H9 (cell line): ENCODE results near the gene HSPH1. TPM values are rescaled to one million over a fixed set of nuclear protein-coding genes. Genes with fewer than 3 reads are reported as not detected.

Experiments used
- DNase-seq: peaks from one replicate; pipeline ENCODE4 v3.0.0-alpha.2; 2017
- H2AFZ ChIP-seq: one replicate; pipeline ENCODE4 v1.6.1; 2013; ENCODE audit warnings: mild to moderate bottlenecking, low read length, control low read depth, moderate library complexity
- H2AK5ac ChIP-seq: 2 replicates; pipeline ENCODE4 v1.6.1; 2013; ENCODE audit warnings: low read length, control low read depth, mixed read lengths; ENCODE audit not compliant: insufficient read length
- H2BK120ac ChIP-seq: one replicate; pipeline ENCODE4 v1.6.1; 2013; ENCODE audit warnings: low read depth, mild to moderate bottlenecking, low read length, control low read depth, inconsistent platforms; ENCODE audit not compliant: poor library complexity, severe bottlenecking
- H2BK12ac ChIP-seq: 2 replicates; pipeline ENCODE4 v1.6.1; 2013; ENCODE audit warnings: low read length, control low read depth, mixed read lengths, low read depth; ENCODE audit not compliant: insufficient read length
- H2BK15ac ChIP-seq: 2 replicates; pipeline ENCODE4 v1.6.1; 2013; ENCODE audit warnings: low read depth, low read length, control low read depth
- H2BK20ac ChIP-seq: one replicate; pipeline ENCODE4 v1.6.1; 2013; ENCODE audit warnings: low read depth, mild to moderate bottlenecking, low read length, control low read depth, inconsistent platforms; ENCODE audit not compliant: poor library complexity, severe bottlenecking
- H2BK5ac ChIP-seq: 2 replicates; pipeline ENCODE4 v1.6.1; 2013; ENCODE audit warnings: low read length, control low read depth, mixed read lengths; ENCODE audit not compliant: insufficient read length
- H3K14ac ChIP-seq: 2 replicates; pipeline ENCODE4 v1.6.1; 2013; ENCODE audit warnings: low read length, control low read depth; ENCODE audit not compliant: insufficient read depth
- H3K18ac ChIP-seq: 2 replicates; pipeline ENCODE4 v1.6.1; 2013; ENCODE audit warnings: low read depth, mild to moderate bottlenecking, mixed read lengths, low read length, control low read depth; ENCODE audit not compliant: insufficient read length
- H3K23ac ChIP-seq: 2 replicates; pipeline ENCODE4 v1.6.1; 2013; ENCODE audit warnings: low read length, control low read depth, mixed read lengths, low read depth; ENCODE audit not compliant: insufficient read length
- H3K23me2 ChIP-seq: 2 replicates; pipeline ENCODE4 v1.6.1; 2013; ENCODE audit warnings: low read depth, mild to moderate bottlenecking, mixed read lengths, low read length, control low read depth; ENCODE audit not compliant: insufficient read length, poor library complexity, severe bottlenecking
- H3K27ac ChIP-seq: 2 replicates; pipeline ENCODE4 v1.5.1; 2013; ENCODE audit warnings: low read length, control low read depth, mixed read lengths, low read depth; ENCODE audit not compliant: insufficient read length
- H3K27me3 ChIP-seq: 2 replicates; pipeline ENCODE4 v1.6.1; 2013; ENCODE audit warnings: low read length, control low read depth, inconsistent platforms; ENCODE audit not compliant: insufficient read depth
- H3K4ac ChIP-seq: 2 replicates; pipeline ENCODE4 v1.6.1; 2013; ENCODE audit warnings: low read depth, mild to moderate bottlenecking, control low read depth, inconsistent platforms, low read length, moderate library complexity
- H3K4me1 ChIP-seq: 2 replicates; pipeline ENCODE4 v1.6.1; 2013; ENCODE audit warnings: low read length, control low read depth, inconsistent platforms; ENCODE audit not compliant: insufficient read depth
- H3K4me2 ChIP-seq: 2 replicates; pipeline ENCODE4 v1.6.1; 2013; ENCODE audit warnings: low read length, control low read depth, mixed read lengths; ENCODE audit not compliant: insufficient read length, insufficient read depth
- H3K56ac ChIP-seq: 2 replicates; pipeline ENCODE4 v1.6.1; 2013; ENCODE audit warnings: low read depth, mild to moderate bottlenecking, mixed read lengths, low read length, control low read depth; ENCODE audit not compliant: insufficient read length
- H3K79me1 ChIP-seq: 2 replicates; pipeline ENCODE4 v1.6.1; 2013; ENCODE audit warnings: low read depth, mild to moderate bottlenecking, moderate library complexity, low read length, control low read depth, inconsistent platforms; ENCODE audit not compliant: insufficient read depth, poor library complexity, severe bottlenecking
- H3K79me2 ChIP-seq: 2 replicates; pipeline ENCODE4 v1.6.1; 2013; ENCODE audit warnings: low read length, control low read depth, inconsistent platforms; ENCODE audit not compliant: insufficient read depth
- H3K9ac ChIP-seq: 2 replicates; pipeline ENCODE4 v1.6.1; 2013; ENCODE audit warnings: low read length, control low read depth, mixed read lengths; ENCODE audit not compliant: insufficient read length; ENCODE audit errors: extremely low read depth
- H3K9me3 ChIP-seq: one replicate; pipeline ENCODE4 v1.6.1; 2013; ENCODE audit warnings: low read depth, low read length, inconsistent platforms; ENCODE audit not compliant: control insufficient read depth
- H3T11ph ChIP-seq: one replicate; pipeline ENCODE4 v1.6.1; 2013; ENCODE audit warnings: mild to moderate bottlenecking, low read length, control low read depth, inconsistent platforms
- H4K20me1 ChIP-seq: one replicate; pipeline ENCODE4 v1.6.1; 2013; ENCODE audit not compliant: control insufficient read depth, insufficient read length, insufficient read depth
- H4K5ac ChIP-seq: 2 replicates; pipeline ENCODE4 v1.6.1; 2013; ENCODE audit warnings: low read depth, mild to moderate bottlenecking, mixed read lengths, low read length, control low read depth; ENCODE audit not compliant: insufficient read length
- H4K8ac ChIP-seq: replicated peaks from 2 replicates; pipeline ENCODE4 v1.6.1; 2013; ENCODE audit warnings: low read length, control low read depth, mixed read lengths, low read depth; ENCODE audit not compliant: insufficient read length
- H4K91ac ChIP-seq: 2 replicates; pipeline ENCODE4 v1.6.1; 2013; ENCODE audit warnings: low read depth, mild to moderate bottlenecking, moderate library complexity, mixed read lengths, low read length, control low read depth; ENCODE audit not compliant: insufficient read length
- H3K27ac Mint-ChIP-seq, 3 experiments: 2 replicates in 2 of 3; 3 replicates in 1 of 3; pipeline ENCODE4 v1.8.0; 2020 to 2021; ENCODE audit warnings: mixed read lengths in 3 of 3, mild to moderate bottlenecking in 1 of 3, moderate library complexity in 1 of 3
- H3K27me3 Mint-ChIP-seq: 2 replicates; pipeline ENCODE4 v1.8.0; 2021; ENCODE audit warnings: low read depth, mild to moderate bottlenecking, moderate library complexity, mixed read lengths
- H3K36me3 Mint-ChIP-seq, 3 experiments: 2 replicates in 2 of 3; 3 replicates in 1 of 3; pipeline ENCODE4 v1.8.0; 2020 to 2021; ENCODE audit warnings: low read depth in 3 of 3, mixed read lengths in 3 of 3; ENCODE audit not compliant: insufficient read depth in 1 of 3
- H3K4me1 Mint-ChIP-seq, 2 experiments: 2 replicates each; pipeline ENCODE4 v1.8.0; 2020; ENCODE audit warnings: mixed read lengths in 2 of 2
- H3K4me3 Mint-ChIP-seq, 2 experiments: 2 replicates in 1 of 2; 3 replicates in 1 of 2; pipeline ENCODE4 v1.8.0; 2020 to 2021; ENCODE audit warnings: mild to moderate bottlenecking in 2 of 2, mixed read lengths in 2 of 2, moderate library complexity in 1 of 2
- H3K9me3 Mint-ChIP-seq, 2 experiments: 2 replicates in 1 of 2; 3 replicates in 1 of 2; pipeline ENCODE4 v1.8.0; 2020; ENCODE audit warnings: mild to moderate bottlenecking in 2 of 2, mixed read lengths in 2 of 2, moderate library complexity in 1 of 2
- WGBS: extraction: QIAGEN DNeasy Blood & Tissue Kit; methylation state at CpG from one replicate; pipeline ENCODE4 v1.1.7; 2013; ENCODE audit warnings: missing lambda C conversion rate, low lambda C conversion rate, mixed read lengths; ENCODE audit not compliant: insufficient read length; ENCODE audit errors: extremely low coverage; 5-methylcytosine and 5-hydroxymethylcytosine counted together
- total RNA-seq: library from RNA; stranded (reverse); gene quantifications from 2 replicates; pipeline ENCODE4 v1.2.1, GENCODE V29; 2021
- TF ChIP-seq, protein P1 (sequence below): fragments of 200-600 bp; sonication (generic); conservative IDR thresholded peaks from 3 replicates; pipeline ENCODE4 v1.8.0; 2021; ENCODE audit warnings: antibody characterized with exemption, mild to moderate bottlenecking

The HSPH1 gene
- total RNA-seq, 1 experiment from 2014 or later: 141 TPM

DNA sequence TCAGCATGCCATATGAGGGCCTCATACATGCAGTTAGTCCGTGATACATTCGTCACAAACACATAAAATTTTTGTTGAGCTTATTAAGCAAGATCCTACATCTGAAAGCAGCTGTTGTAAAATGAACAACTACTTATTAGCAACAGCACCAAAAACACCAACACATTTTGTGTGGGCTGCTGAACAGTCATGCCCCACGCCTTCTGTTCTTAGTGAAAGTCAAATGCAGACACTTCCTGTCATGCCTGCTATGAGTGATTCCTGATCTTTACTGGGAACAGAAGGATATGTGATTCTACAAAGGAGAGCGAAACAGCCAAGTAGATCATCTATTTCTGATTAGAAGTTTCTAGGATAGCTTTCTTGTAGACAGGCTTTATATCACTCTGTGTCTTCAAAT, 33.9 kb upstream of the HSPH1 start:
- Mint-ChIP-seq H3K27me3 (0 out of 2 replicates have a peak, but pooled peaks cover 1% of the 10 kb centered on the region), H3K4me3 (no peak overlapping the region)
- H2BK15ac ChIP-seq: no peak overlapping the region

More for the DNA sequence above, 33.9 kb upstream of the HSPH1 start:
- H3K79me1 ChIP-seq: no peaks in the 10 kb centered on the region
- H4K8ac ChIP-seq: no peak overlapping the region
- no peaks in the 10 kb centered on the region for H3K9me3 ChIP-seq
- H3K9me3 Mint-ChIP-seq: no peaks in the 10 kb centered on the region
- peaks cover 14 to 15% of the 10 kb centered on the region in 2 experiments for H3K4me1 Mint-ChIP-seq
- no peak overlapping the region for H2BK5ac ChIP-seq
- no peaks in the 10 kb centered on the region for H4K20me1 ChIP-seq
- no peak overlapping the region for H2BK20ac ChIP-seq
- H2AK5ac ChIP-seq: no peak overlapping the region
- no peak overlapping the region for H3K27ac Mint-ChIP-seq
- H3K27me3 ChIP-seq: no peaks in the 10 kb centered on the region
- no peak overlapping the region for H3K27ac ChIP-seq
- WGBS: no CpG with 5 or more reads among the region's 4 CpGs
- H3K4ac ChIP-seq: no peak overlapping the region
- no peak overlapping the region for H3K14ac ChIP-seq
- H3K4me1 ChIP-seq: no peaks in the 10 kb centered on the region; the same call in 1 of the 2 replicates
- no peak overlapping the region for H3K4me2 ChIP-seq
- DNase-seq: no peak
- TF ChIP-seq, protein P1, sequence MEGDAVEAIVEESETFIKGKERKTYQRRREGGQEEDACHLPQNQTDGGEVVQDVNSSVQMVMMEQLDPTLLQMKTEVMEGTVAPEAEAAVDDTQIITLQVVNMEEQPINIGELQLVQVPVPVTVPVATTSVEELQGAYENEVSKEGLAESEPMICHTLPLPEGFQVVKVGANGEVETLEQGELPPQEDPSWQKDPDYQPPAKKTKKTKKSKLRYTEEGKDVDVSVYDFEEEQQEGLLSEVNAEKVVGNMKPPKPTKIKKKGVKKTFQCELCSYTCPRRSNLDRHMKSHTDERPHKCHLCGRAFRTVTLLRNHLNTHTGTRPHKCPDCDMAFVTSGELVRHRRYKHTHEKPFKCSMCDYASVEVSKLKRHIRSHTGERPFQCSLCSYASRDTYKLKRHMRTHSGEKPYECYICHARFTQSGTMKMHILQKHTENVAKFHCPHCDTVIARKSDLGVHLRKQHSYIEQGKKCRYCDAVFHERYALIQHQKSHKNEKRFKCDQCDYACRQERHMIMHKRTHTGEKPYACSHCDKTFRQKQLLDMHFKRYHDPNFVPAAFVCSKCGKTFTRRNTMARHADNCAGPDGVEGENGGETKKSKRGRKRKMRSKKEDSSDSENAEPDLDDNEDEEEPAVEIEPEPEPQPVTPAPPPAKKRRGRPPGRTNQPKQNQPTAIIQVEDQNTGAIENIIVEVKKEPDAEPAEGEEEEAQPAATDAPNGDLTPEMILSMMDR: no peak
- peaks cover 0 to 2% (median 0%) of the 10 kb centered on the region in 3 experiments; a peak in 2 of 7 replicates for H3K36me3 Mint-ChIP-seq
- H3T11ph ChIP-seq: no peak overlapping the region
- no peak overlapping the region for H2AFZ ChIP-seq
- no peak overlapping the region for H3K18ac ChIP-seq
- H4K91ac ChIP-seq: no peak overlapping the region
- no peak overlapping the region for H3K9ac ChIP-seq
- H4K5ac ChIP-seq: no peak overlapping the region
- no peak overlapping the region for H3K23ac ChIP-seq
- H3K79me2 ChIP-seq: no peaks in the 10 kb centered on the region
- no peak overlapping the region for H2BK120ac ChIP-seq
- H3K23me2 ChIP-seq: no peaks in the 10 kb centered on the region
- H2BK12ac ChIP-seq: no peak overlapping the region
- H3K56ac ChIP-seq: no peak overlapping the region
